ENCODE measurements around the gene NR2F1-AS1.

The NR2F1-AS1 gene

GRCh38 chr5:93578813-93579691, 2.0 kb downstream of the NR2F1-AS1 start:
- in situ Hi-C loops (cut with MboI; ENCODE audit: low sequenced_read_pairs): loop anchor here (25.0 kb wide), 1 partner anchor 233 kb away; no protein-coding TSS in a partner anchor

- in situ Hi-C loops (cut with MboI; ENCODE audit: low sequenced_read_pairs): loop anchor here (25.0 kb wide), 1 partner anchor 234 kb away; no protein-coding TSS in a partner anchor
Observed at GRCh38 chr5:93577854-93578812, 2.9 kb downstream of the NR2F1-AS1 start.

- in situ Hi-C loops (cut with MboI; ENCODE audit: low sequenced_read_pairs): loop anchor here (25.0 kb wide), 1 partner anchor 235 kb away; no protein-coding TSS in a partner anchor
Observed at GRCh38 chr5:93576994-93577853, 3.8 kb downstream of the NR2F1-AS1 start.

GRCh38 chr5:93575461-93576414, 5.3 kb downstream of the NR2F1-AS1 start:
- in situ Hi-C loops (cut with MboI; ENCODE audit: low sequenced_read_pairs): loop anchor here (25.0 kb wide), 1 partner anchor 237 kb away; no protein-coding TSS in a partner anchor

GRCh38 chr5:93574491-93575305, 6.3 kb downstream of the NR2F1-AS1 start:
- in situ Hi-C loops (cut with MboI; ENCODE audit: low sequenced_read_pairs): loop anchor here (25.0 kb wide), 1 partner anchor 238 kb away; no protein-coding TSS in a partner anchor

- in situ Hi-C loops (cut with MboI; ENCODE audit: low sequenced_read_pairs): no loop called here
Observed at GRCh38 chr5:93573354-93574351, 7.4 kb downstream of the NR2F1-AS1 start.

GRCh38 chr5:93572608-93573353, 8.2 kb downstream of the NR2F1-AS1 start:
- in situ Hi-C loops (cut with MboI; ENCODE audit: low sequenced_read_pairs): no loop called here

- in situ Hi-C loops (cut with MboI; ENCODE audit: low sequenced_read_pairs): no loop called here
Observed at GRCh38 chr5:93572101-93572607, 8.9 kb downstream of the NR2F1-AS1 start.

GRCh38 chr5:93571114-93571949, 9.7 kb downstream of the NR2F1-AS1 start:
- in situ Hi-C loops (cut with MboI; ENCODE audit: low sequenced_read_pairs): no loop called here

- in situ Hi-C loops (cut with MboI; ENCODE audit: low sequenced_read_pairs): no loop called here
Observed at GRCh38 chr5:93570294-93571113, 10.5 kb downstream of the NR2F1-AS1 start.

- in situ Hi-C loops (cut with MboI; ENCODE audit: low sequenced_read_pairs): no loop called here
Observed at GRCh38 chr5:93569300-93570160, 11.5 kb downstream of the NR2F1-AS1 start.

GRCh38 chr5:93567424-93567823, 13.6 kb downstream of the NR2F1-AS1 start:
- in situ Hi-C loops (cut with MboI; ENCODE audit: low sequenced_read_pairs): no loop called here

- in situ Hi-C loops (cut with MboI; ENCODE audit: low sequenced_read_pairs): no loop called here
Observed at GRCh38 chr5:93566091-93566490, 14.9 kb downstream of the NR2F1-AS1 start.
